ENCODE results near the gene MRGPRE.

GRCh38 chr11:3192511-3193372, 39.5 kb downstream of the MRGPRE start:
- TF ChIP-seq, protein P1, sequence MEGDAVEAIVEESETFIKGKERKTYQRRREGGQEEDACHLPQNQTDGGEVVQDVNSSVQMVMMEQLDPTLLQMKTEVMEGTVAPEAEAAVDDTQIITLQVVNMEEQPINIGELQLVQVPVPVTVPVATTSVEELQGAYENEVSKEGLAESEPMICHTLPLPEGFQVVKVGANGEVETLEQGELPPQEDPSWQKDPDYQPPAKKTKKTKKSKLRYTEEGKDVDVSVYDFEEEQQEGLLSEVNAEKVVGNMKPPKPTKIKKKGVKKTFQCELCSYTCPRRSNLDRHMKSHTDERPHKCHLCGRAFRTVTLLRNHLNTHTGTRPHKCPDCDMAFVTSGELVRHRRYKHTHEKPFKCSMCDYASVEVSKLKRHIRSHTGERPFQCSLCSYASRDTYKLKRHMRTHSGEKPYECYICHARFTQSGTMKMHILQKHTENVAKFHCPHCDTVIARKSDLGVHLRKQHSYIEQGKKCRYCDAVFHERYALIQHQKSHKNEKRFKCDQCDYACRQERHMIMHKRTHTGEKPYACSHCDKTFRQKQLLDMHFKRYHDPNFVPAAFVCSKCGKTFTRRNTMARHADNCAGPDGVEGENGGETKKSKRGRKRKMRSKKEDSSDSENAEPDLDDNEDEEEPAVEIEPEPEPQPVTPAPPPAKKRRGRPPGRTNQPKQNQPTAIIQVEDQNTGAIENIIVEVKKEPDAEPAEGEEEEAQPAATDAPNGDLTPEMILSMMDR (IDR thresholded peaks at IDR 0.05) = no peak
- no peak for TF ChIP-seq POLR2A (IDR thresholded peaks at IDR 0.05)

Data from upper lobe of left lung (tissue), 4 donors.